IPS-NIHi7 (cell line): ENCODE data around the gene KCNH2.

Experiments
- DNase-seq: peaks from one replicate; pipeline ENCODE4 v3.0.0; 2012; ENCODE audit warnings: mixed read lengths; ENCODE audit errors: extremely low spot score

Gene KCNH2

GRCh38 chr7:150904011-150904909 lies 73.9 kb downstream of the KCNH2 start:
- no peak for DNase-seq

DNA sequence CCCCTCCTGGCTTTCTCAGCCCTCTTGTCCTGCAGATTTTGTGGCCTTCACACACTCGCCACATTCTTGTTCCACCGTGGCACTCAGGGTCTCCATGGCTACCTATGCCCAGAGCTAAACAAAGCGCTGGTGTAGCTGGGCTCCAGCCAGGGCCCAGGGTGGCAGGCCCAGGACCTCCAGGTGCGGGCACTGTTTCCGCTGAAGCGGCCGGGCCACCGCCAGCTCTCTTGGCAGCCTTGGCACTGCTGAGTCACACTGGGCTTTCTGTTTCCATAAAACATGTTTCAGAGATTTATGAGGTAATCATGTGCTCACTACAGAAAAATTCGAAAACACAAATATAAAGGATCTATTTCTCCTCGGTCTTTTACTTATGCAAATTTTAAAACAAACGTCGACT lies 74.5 kb downstream of the KCNH2 start:
- no peak for DNase-seq

- DNase-seq, result no peak
Measured at GRCh38 chr7:150902078-150903033, 75.8 kb downstream of the KCNH2 start.

- DNase-seq, result no peak
Measured at GRCh38 chr7:150901160-150902035, 76.7 kb downstream of the KCNH2 start.

DNA sequence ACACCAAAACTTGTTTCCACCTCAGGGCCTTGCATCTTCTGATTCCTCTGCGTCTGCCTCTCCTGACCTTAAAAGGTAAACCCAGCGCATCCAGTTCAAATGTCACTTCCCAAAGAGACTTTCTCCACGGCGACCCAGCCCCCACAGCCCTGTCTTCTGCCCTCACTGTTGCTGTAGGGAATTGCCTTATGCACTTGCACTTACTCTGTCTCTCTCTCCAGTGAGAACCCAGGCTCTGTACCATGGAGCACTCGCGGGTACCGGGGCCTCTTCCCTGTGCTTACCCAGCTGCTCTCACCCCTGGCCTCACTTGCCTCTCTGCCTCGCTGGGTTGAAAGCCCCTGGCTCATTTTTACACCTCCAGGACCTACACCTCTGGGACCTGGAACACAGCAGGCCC lies 77.4 kb downstream of the KCNH2 start:
- no peak for DNase-seq

DNA sequence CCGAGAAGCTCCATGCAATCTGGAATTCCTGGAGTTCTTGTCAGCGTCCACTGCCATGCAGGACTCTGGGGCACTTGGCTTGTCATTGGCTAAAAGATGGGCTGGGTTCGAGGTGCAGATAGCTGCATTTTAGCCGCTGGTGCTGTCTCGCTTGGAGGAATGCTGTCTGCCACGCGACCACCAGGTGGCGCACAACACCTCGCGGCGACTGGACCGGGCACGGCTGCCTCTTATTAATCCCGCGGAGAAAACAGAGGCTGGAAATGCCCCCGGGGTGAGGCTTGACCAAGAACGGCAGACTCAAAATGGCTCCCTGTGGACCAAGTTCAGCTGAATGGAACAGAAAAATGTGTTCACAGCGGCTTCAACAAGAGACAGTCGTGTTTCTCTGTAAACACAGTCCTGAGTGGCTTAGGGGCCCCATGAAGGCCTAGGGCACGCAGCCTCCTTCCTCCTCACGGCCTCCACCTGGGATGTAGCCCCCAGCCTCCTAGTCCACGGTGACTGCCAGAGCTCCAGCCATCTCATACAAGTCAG lies 79.6 kb downstream of the KCNH2 start:
- DNase-seq, result peak; percentile 89

- no peak for DNase-seq
Measured at GRCh38 chr7:150897502-150898474, 80.3 kb downstream of the KCNH2 start.

- DNase-seq, result no peak
Measured at GRCh38 chr7:150896562-150897209, 81.4 kb downstream of the KCNH2 start.

- DNase-seq, result no peak
Measured at GRCh38 chr7:150895809-150896208, 82.3 kb downstream of the KCNH2 start.
